HEK293 (cell line): ENCODE data around the gene C20orf204.

Experiments used
- BCL11B ChIP-seq: fragments of 450-650 bp; formaldehyde crosslinking; IDR thresholded peaks from 2 replicates; pipeline ENCODE4 v1.5.1; 2016; ENCODE audit warnings: low read depth, missing biosample characterization, missing genetic modification characterization
- CTCF ChIP-seq: fragments of 450-650 bp; formaldehyde crosslinking; IDR thresholded peaks from 2 replicates; pipeline ENCODE4 v1.5.1; 2016; ENCODE audit warnings: missing biosample characterization, missing genetic modification characterization
- ZNF239 ChIP-seq: fragments of 450-650 bp; formaldehyde crosslinking; IDR thresholded peaks from 2 replicates; pipeline ENCODE4 v1.5.1; 2016; ENCODE audit warnings: missing biosample characterization, missing genetic modification characterization
- ZNF354C ChIP-seq: fragments of 450-650 bp; formaldehyde crosslinking; IDR thresholded peaks from 2 replicates; pipeline ENCODE4 v1.5.1; 2016; ENCODE audit warnings: missing biosample characterization, missing genetic modification characterization, low read depth, borderline replicate concordance
- ZNF404 ChIP-seq: fragments of 450-650 bp; formaldehyde crosslinking; IDR thresholded peaks from 2 replicates; pipeline ENCODE4 v1.5.1; 2017; ENCODE audit warnings: missing biosample characterization, missing genetic modification characterization
- ZNF449 ChIP-seq: fragments of 450-650 bp; formaldehyde crosslinking; IDR thresholded peaks from 2 replicates; pipeline ENCODE4 v1.5.1; 2017; ENCODE audit warnings: missing biosample characterization, mild to moderate bottlenecking, missing genetic modification characterization, moderate library complexity
- ZNF585B ChIP-seq: fragments of 450-650 bp; formaldehyde crosslinking; IDR thresholded peaks from 2 replicates; pipeline ENCODE4 v1.5.1; 2016; ENCODE audit warnings: missing biosample characterization, missing genetic modification characterization

- TF ChIP-seq CTCF, result no peak
- no peak for TF ChIP-seq ZNF354C (tag by site-specific recombination)
- no peak for TF ChIP-seq ZNF449 (tag by site-specific recombination)
- no peak for TF ChIP-seq ZNF404
- no peak for TF ChIP-seq ZNF585B (tag by site-specific recombination)
- no peak for TF ChIP-seq ZNF239 (tag by site-specific recombination)
- no peak for TF ChIP-seq BCL11B (tag by site-specific recombination)
Observed at GRCh38 chr20:64074963-64075362, 39.0 kb downstream of the C20orf204 start.
